ENCODE measurements around the gene ADCK1. TPM values are rescaled to one million over a fixed set of nuclear protein-coding genes. Genes with fewer than 3 reads are reported as not detected.
A peak's percentile ranks its signal among the peaks of the same experiment; 100 is the strongest.

The ADCK1 gene
- total and polyA plus RNA-seq, 2 of the 13 experiments (the other 11 are each of a cell fraction or from before 2014, with no cell fraction given), result 3.9 to 6.3 TPM

DNA sequence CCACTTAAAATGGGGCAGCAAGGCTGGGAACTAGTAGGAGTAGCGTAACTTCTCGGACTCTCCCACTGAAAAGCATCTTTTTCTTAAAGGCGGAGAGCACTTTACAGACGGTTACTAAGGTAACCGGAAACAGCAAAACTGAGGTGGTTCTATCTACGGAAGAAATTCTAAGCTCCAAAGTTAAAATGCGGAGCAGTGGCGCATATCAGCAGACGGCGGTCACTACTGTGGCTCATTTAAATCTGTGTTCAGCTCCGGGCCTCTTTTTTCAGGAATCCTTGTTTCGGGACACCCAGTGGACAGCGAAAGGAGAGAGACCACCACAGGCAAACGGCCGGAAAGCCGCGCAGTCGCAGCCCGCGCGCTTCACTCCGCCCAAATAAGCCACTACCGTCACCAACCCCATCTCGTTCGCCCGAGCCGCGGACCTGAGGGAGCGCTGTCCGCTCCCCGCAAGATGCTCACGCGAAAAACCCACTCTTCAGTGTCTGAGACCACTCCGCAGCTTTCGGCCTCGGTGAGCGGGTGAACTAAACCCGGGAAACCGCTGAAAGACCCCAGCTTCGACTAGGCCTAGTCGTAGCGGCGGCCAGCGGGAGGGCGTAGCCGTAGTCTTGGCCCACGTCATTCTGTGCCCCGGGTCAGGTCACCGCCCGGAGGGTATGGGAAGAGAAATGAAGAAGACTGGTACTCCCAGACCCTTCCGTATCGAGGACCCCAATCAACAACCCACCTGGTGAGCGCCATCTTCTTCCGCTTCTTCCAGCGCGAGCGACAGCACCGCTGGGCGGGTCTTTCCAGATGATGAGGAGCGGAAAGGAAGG lies 39.3 kb upstream of the ADCK1 start, which contains the start of gene SNW1 (continued):
- TF ChIP-seq, protein P1, sequence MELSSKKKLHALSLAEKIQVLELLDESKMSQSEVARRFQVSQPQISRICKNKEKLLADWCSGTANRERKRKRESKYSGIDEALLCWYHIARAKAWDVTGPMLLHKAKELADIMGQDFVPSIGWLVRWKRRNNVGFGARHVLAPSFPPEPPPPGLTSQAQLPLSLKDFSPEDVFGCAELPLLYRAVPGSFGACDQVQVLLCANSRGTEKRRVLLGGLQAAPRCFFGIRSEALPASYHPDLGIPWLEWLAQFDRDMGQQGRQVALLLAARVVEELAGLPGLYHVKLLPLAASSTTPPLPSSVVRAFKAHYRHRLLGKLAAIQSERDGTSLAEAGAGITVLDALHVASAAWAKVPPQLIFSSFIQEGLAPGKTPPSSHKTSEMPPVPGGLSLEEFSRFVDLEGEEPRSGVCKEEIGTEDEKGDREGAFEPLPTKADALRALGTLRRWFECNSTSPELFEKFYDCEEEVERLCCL (CRISPR knock-in tag; IDR thresholded peaks at IDR 0.05; ENCODE audit: borderline replicate concordance), result peak; percentile 74; the same call in 1 of the 2 replicates
- TF ChIP-seq, protein P2, sequence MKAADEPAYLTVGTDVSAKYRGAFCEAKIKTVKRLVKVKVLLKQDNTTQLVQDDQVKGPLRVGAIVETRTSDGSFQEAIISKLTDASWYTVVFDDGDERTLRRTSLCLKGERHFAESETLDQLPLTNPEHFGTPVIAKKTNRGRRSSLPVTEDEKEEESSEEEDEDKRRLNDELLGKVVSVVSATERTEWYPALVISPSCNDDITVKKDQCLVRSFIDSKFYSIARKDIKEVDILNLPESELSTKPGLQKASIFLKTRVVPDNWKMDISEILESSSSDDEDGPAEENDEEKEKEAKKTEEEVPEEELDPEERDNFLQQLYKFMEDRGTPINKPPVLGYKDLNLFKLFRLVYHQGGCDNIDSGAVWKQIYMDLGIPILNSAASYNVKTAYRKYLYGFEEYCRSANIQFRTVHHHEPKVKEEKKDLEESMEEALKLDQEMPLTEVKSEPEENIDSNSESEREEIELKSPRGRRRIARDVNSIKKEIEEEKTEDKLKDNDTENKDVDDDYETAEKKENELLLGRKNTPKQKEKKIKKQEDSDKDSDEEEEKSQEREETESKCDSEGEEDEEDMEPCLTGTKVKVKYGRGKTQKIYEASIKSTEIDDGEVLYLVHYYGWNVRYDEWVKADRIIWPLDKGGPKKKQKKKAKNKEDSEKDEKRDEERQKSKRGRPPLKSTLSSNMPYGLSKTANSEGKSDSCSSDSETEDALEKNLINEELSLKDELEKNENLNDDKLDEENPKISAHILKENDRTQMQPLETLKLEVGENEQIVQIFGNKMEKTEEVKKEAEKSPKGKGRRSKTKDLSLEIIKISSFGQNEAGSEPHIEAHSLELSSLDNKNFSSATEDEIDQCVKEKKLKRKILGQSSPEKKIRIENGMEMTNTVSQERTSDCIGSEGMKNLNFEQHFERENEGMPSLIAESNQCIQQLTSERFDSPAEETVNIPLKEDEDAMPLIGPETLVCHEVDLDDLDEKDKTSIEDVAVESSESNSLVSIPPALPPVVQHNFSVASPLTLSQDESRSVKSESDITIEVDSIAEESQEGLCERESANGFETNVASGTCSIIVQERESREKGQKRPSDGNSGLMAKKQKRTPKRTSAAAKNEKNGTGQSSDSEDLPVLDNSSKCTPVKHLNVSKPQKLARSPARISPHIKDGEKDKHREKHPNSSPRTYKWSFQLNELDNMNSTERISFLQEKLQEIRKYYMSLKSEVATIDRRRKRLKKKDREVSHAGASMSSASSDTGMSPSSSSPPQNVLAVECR (CRISPR knock-in tag; IDR thresholded peaks at IDR 0.05; ENCODE audit: borderline replicate concordance), result peak; percentile 87
- TF ChIP-seq TCF7 (IDR thresholded peaks at IDR 0.05; ENCODE audit: low read depth), result no peak
- TF ChIP-seq RXRA (CRISPR knock-in tag; IDR thresholded peaks at IDR 0.05), result 0 out of 2 replicates have a peak, but pooled peaks have one; percentile 46
- no peak for TF ChIP-seq TBP (CRISPR knock-in tag; IDR thresholded peaks at IDR 0.05)
- TF ChIP-seq NKX3-1 (CRISPR knock-in tag; IDR thresholded peaks at IDR 0.05), result no peak; the same call in 1 of the 2 replicates
- no peak for TF ChIP-seq EP300 (IDR thresholded peaks at IDR 0.05; ENCODE audit: low read depth in 2 of 2, low read length in 2 of 2)
- TF ChIP-seq EP300 (CRISPR knock-in tag; IDR thresholded peaks at IDR 0.05; ENCODE audit: borderline replicate concordance), result no peak
- peak; percentile 55 for TF ChIP-seq SRSF1 (optimal IDR thresholded peaks at IDR 0.05; ENCODE audit: low read depth, low read length)
- TF ChIP-seq SOX13 (IDR thresholded peaks at IDR 0.05), result no peak
- TF ChIP-seq SOX13 (CRISPR knock-in tag; conservative IDR thresholded peaks at IDR 0.05 in 1 of 2, IDR thresholded peaks at IDR 0.05 in 1 of 2), result peak in 1 of 2 experiments; percentile 4; a peak in 1 of 4 replicates
- TF ChIP-seq, protein P3, sequence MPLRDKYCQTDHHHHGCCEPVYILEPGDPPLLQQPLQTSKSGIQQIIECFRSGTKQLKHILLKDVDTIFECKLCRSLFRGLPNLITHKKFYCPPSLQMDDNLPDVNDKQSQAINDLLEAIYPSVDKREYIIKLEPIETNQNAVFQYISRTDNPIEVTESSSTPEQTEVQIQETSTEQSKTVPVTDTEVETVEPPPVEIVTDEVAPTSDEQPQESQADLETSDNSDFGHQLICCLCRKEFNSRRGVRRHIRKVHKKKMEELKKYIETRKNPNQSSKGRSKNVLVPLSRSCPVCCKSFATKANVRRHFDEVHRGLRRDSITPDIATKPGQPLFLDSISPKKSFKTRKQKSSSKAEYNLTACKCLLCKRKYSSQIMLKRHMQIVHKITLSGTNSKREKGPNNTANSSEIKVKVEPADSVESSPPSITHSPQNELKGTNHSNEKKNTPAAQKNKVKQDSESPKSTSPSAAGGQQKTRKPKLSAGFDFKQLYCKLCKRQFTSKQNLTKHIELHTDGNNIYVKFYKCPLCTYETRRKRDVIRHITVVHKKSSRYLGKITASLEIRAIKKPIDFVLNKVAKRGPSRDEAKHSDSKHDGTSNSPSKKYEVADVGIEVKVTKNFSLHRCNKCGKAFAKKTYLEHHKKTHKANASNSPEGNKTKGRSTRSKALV (CRISPR knock-in tag; IDR thresholded peaks at IDR 0.05), result no peak; the same call in 1 of the 2 replicates
- peak; percentile 77; the same call in 1 of the 2 replicates for TF ChIP-seq ZNF792 (CRISPR knock-in tag; IDR thresholded peaks at IDR 0.05)
- TF ChIP-seq ZNF383 (CRISPR knock-in tag; IDR thresholded peaks at IDR 0.05; ENCODE audit: borderline replicate concordance), result no peak
- TF ChIP-seq TMF1 (CRISPR knock-in tag; IDR thresholded peaks at IDR 0.05; ENCODE audit: low read depth), result no peak
- TF ChIP-seq KDM2A (CRISPR knock-in tag; IDR thresholded peaks at IDR 0.05; ENCODE audit: borderline replicate concordance, low read depth), result peak; percentile 81
- no peak for TF ChIP-seq ZNF556 (CRISPR knock-in tag; IDR thresholded peaks at IDR 0.05; ENCODE audit: borderline replicate concordance)
- TF ChIP-seq SCMH1 (CRISPR knock-in tag; IDR thresholded peaks at IDR 0.05; ENCODE audit: borderline replicate concordance), result no peak
- TF ChIP-seq, protein P4, sequence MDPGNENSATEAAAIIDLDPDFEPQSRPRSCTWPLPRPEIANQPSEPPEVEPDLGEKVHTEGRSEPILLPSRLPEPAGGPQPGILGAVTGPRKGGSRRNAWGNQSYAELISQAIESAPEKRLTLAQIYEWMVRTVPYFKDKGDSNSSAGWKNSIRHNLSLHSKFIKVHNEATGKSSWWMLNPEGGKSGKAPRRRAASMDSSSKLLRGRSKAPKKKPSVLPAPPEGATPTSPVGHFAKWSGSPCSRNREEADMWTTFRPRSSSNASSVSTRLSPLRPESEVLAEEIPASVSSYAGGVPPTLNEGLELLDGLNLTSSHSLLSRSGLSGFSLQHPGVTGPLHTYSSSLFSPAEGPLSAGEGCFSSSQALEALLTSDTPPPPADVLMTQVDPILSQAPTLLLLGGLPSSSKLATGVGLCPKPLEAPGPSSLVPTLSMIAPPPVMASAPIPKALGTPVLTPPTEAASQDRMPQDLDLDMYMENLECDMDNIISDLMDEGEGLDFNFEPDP (CRISPR knock-in tag; conservative IDR thresholded peaks at IDR 0.05), result no peak
- TF ChIP-seq RAD51 (IDR thresholded peaks at IDR 0.05; ENCODE audit: borderline replicate concordance), result no peak
- TF ChIP-seq PPARG (CRISPR knock-in tag; conservative IDR thresholded peaks at IDR 0.05), result 0 out of 2 replicates have a peak, but pooled peaks have one; percentile 41

Data from HepG2 (cell line).